ENCODE results near the gene CLIP2.
"Not testable (repeated sequence)": the region's sequence is repeated elsewhere in the genome, so short reads cannot be mapped to it uniquely, and the experiment has no call there.

Gene CLIP2

GRCh38 chr7:74297516-74298233 is 8.5 kb downstream of the CLIP2 start:
- DNase-seq (ENCODE audit: low read depth, low spot score), result no peak

GRCh38 chr7:74299401-74299800 is 10.2 kb downstream of the CLIP2 start:
- no peak for DNase-seq (ENCODE audit: low read depth, low spot score)

GRCh38 chr7:74300926-74301325 is 11.7 kb downstream of the CLIP2 start:
- DNase-seq (ENCODE audit: low read depth, low spot score), result no peak

- no peak for DNase-seq (ENCODE audit: low read depth, low spot score)
These were observed 13.6 kb downstream of the CLIP2 start for GRCh38 chr7:74302745-74303221.

- DNase-seq (ENCODE audit: low read depth, low spot score), result no peak
These were observed 15.3 kb downstream of the CLIP2 start for GRCh38 chr7:74304550-74304949.

DNA sequence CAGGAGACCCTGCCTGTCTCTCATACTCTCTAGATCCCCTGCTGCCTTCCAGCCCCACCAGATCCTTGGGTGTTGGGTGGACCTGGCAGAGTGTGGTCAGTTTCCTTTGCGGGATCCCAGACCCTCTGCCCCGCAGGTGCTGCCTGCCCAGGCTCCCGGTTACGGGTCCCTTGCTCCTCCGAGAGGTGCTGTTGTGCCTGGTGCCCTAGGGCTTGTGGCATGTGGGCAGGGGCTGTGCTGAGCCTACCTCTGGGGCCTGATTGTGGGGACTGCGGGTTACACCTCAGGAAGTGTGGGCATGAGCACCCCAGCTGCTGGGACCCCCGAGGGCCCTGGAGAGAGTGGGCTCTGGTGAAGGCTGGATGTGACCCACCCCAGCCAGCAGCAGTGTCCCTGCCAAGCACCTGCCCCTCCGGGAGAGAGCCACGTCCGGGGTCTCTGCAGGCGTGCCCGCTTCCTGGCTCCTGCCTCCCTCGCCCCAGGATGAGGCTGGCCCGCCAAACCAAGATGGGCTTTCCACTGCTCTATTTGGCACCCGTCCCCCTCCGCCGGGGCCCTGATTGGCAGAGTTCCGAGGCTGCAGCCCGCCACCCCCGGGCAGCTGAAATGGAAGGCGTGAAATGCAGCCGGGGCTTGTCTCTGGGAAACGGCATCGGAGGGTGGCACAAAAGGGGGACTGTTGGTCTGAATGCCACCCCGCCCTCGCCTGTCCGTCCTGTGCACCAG is 17.0 kb downstream of the CLIP2 start:
- no peak for DNase-seq (ENCODE audit: low read depth, low spot score)

DNA sequence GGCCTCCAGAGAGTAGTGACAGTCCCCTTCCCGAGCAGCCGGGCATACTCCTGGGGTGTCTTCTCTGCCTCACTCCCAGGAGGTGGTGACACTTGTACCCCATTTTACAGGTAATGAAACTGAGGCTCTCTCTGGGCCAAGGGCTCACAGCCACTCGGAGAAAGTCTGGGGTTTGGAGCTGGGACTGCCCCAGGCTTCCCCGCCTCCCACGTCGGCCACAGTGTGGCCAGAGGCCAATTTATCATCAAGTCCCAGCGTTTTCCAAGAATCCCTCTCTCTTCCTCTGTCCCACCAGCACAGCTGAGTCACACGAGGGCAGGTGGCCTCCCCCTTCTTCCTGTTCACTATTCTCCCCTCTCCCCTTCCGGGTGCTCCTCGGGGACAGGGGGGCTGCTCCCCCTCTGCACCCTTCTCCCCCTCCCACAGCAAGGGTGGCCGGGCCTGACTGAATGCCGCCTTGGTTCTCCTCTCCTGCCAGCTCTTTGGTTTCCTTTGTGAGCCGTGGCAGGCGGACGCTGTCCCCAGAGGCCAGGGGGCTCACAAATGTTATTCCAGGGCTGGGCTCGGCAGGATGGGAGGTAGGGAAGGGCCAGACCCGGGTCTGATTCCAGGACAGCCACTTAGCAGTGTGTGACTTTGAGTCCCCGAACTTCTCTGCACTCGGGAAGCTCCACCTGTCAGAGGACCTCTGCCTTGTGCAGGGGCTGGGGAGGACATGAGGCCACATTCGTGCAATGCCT is 17.7 kb downstream of the CLIP2 start:
- no peak for DNase-seq (ENCODE audit: low read depth, low spot score)

GRCh38 chr7:74307738-74308505 is 18.7 kb downstream of the CLIP2 start:
- no peak for DNase-seq (ENCODE audit: low read depth, low spot score)

GRCh38 chr7:74309181-74309580 is 20.0 kb downstream of the CLIP2 start:
- DNase-seq (ENCODE audit: low read depth, low spot score), result no peak

DNA sequence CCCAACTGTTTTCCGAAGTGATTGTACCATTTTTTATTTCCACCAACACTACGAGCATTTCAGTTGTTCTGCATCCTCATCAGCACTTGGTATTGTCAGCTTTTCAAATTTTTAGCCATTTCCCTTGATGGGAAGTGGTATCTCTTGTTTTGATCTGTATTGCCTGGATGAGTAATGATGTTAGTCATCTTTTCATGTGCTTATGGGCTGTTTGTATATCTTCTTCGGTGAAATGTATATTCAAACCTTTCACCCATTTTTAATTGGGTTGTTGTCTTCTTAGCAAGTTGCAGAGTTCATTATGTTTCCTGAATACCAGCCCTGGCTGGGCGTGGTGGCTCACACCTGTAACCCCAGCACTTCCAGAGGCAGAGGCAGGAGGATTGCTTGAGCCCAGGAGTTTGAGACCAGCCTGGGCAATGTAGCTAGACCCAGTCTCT is 22.1 kb downstream of the CLIP2 start:
- no peak for DNase-seq (ENCODE audit: low read depth, low spot score)

DNA sequence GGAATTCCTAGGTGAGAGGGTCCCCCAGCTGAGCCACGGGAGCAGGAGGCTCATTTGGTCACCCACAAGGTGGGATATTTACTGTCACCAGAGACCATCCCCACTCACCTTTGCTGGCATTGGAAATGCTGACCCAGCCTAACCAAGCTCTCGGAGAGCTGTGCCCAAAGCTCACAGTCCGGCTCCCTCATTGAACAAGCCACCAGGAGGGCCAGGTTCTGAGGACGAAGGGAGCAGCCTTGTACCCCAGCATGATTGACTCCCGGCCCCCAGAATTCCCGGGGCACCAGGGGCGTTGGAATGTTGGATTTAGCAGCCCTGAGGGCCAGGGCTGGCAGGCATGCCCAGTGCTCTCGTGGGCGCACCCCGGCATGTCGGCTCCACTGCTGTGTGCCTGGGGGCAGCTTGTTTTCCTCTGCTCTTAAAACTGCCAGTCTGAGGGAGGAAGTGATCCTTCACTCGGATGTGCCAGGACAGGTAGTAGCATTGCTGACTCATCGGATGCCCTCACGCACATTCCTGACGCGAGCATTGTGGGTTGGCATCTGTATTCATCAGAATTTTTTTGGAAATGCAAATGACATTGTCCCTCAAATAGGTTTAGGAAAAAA is 23.3 kb downstream of the CLIP2 start:
- no peak for DNase-seq (ENCODE audit: low read depth, low spot score)

DNA sequence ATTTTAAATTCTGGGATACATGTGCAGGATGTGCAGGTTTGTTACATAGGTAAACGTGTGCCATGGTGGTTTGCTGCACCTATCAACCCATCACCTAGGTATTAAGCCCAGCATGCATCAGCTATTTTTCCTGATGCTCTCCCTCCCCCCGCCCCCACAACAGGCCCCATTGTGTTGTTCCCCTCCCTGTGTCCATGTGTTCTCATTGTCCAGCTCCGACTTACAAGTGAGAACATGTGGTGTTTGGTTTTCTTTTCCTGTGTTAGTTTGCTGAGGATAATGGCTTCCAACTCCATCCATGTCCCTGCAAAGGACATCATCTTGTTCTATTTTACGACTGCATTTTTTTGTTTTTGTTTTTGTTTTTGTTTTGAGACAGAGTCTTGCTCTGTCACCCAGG is 26.7 kb downstream of the CLIP2 start:
- not testable (repeated sequence) for DNase-seq (ENCODE audit: low read depth, low spot score)

GRCh38 chr7:74317146-74317782 is 28.1 kb downstream of the CLIP2 start:
- no peak for DNase-seq (ENCODE audit: low read depth, low spot score)

DNA sequence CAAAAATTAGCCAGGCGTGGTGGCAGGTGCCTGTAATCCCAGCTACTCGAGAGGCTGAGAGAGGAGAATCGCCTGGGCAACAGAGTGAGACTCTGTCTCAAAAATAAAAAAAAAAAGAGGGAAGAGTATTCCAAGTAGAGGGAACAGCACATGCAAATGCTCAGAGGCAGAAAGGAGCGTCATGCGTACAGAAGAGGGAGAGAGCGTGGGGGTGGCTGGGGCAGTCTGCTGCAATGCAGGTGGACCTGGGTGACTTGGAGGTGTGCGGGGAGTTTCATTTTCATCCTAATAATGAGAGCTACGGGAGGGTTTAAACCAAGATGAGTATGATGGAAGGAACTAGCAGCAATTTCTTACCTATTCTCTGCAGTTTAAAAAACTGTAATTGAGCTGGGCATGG is 28.8 kb downstream of the CLIP2 start:
- DNase-seq (ENCODE audit: low read depth, low spot score), result no peak

DNA sequence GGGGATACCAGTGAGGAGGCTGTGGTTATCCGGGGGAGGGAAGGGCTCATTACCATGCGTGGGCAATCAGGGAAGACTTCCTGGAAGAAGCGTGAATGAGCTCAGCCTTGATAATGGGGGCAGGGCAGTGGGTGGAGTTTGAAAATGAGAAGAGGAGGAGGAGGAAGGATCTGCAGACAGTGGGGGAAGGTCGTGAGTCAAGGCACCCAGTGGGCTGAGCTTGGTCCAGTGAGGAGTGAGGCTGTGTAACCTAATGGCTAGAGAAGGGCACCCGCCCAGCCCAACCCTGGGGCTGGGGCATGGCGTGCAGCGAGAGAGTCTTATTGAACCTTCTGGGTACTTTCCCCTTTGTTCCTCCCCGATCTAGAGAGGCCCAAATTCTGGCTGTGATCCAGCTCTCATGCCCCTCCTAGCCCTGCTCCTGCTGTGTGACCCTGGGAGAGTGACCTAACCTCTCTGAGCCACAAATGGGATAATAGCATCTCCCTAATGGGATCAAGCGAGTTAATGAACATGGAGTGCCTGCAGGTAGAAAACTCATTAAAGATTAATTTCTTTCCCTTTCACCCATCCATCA is 31.5 kb downstream of the CLIP2 start:
- DNase-seq (ENCODE audit: low read depth, low spot score), result no peak

DNA sequence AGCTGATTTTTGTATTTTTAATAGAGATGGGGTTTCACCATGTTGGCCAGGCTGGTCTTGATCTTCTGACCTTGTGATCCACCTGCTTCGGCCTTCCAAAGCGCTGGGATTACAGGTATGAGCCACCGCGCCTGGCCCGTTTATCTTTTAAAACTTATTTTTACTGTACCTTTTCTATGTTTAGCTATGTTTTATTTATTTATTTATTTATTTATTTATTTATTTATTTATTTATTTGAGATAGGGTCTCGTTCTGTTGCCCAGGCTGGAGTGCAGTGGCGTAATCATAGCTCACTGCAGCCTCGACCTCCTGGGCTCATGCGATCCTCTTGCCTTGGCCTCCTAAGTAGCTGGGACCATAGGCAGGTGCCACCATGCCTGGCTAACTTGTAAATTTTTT is 33.7 kb downstream of the CLIP2 start:
- DNase-seq (ENCODE audit: low read depth, low spot score), result not testable (repeated sequence)

DNA sequence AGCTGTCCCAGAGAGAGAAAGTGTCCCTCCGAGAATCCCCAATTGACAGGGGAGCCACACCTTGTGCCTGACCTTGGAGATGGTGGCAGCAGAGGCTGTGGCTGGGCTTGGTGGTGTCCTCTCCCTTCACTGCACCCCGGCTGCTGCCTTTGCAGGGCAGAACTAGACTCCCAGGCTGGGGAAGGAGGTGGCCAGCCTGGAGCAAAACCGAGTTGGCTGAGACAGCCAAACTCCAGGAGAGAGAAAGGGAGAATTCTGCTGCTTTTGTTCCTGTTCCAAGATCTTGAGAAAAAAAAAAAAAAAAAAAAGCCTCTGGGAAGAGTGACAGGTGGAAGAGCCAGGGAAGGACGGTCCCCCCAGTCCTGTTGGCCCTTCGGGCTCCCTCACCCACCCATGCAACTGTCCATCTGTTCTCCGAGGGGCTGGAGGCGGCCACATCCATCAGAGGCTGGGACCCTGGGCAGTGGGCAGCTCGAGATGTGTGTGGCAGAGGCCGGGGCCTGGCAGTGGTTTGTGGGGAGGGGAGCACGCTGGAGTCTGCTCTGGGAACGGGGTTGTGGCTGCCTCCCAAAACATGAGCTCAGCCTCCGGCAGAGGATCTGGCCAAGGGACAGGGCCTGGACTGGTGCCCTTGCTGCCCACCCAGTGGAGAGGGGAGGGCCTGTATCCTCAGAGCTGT is 35.5 kb downstream of the CLIP2 start:
- DNase-seq (ENCODE audit: low read depth, low spot score), result no peak

GRCh38 chr7:74325210-74325565 is 36.0 kb downstream of the CLIP2 start:
- no peak for DNase-seq (ENCODE audit: low read depth, low spot score)

- no peak for DNase-seq (ENCODE audit: low read depth, low spot score)
These were observed 40.0 kb downstream of the CLIP2 start for GRCh38 chr7:74329225-74329624.

Measured in smooth muscle cell of the brain vasculature (primary cell).